ENCODE data around the gene ZNRF1. TPM values are rescaled to one million over a fixed set of nuclear protein-coding genes. Genes with fewer than 3 reads are reported as not detected.
"Not testable (repeated sequence)": the region's sequence is repeated elsewhere in the genome, so short reads cannot be mapped to it uniquely, and the experiment has no call there.

Gene ZNRF1
- 22.0 TPM for total RNA-seq
- long read RNA-seq, full-length matches to known transcripts = 72 of 84 reads
- long read RNA-seq, partial matches to known transcripts = 0 of 84 reads
- long read RNA-seq, other reads (novel, unspliced or antisense) = 12 of 84 reads

- intact Hi-C loops (cut with DNase I) = loop anchor here (2.0 kb wide), 1 partner anchor 112 kb away; no protein-coding TSS in a partner anchor
- ATAC-seq (ENCODE audit: poor library complexity) (peak; percentile 88), DNase-seq (peak; percentile 90)
These were observed at the start of gene ZNRF1 for GRCh38 chr16:74998481-74999218. TSS of gene ZNRF1 (plus strand) at chr16:74999024. CDS start at chr16:74999672, 648 bp downstream.

- intact Hi-C loops (cut with DNase I) = no loop called here
- DNase-seq (no peak), ATAC-seq (ENCODE audit: poor library complexity) (no peak)
These were observed 49.5 kb upstream of the ZNRF1 start for GRCh38 chr16:74949309-74949708.

- ATAC-seq (ENCODE audit: poor library complexity) (no peak), DNase-seq (no peak)
- intact Hi-C loops (cut with DNase I) = no loop called here
These were observed 48.3 kb upstream of the ZNRF1 start for GRCh38 chr16:74950511-74950910.

GRCh38 chr16:74951206-74951605 is 47.6 kb upstream of the ZNRF1 start:
- DNase-seq = no peak
- intact Hi-C loops (cut with DNase I) = no loop called here
- ATAC-seq (ENCODE audit: poor library complexity) = no peak

GRCh38 chr16:74951681-74952080 is 47.1 kb upstream of the ZNRF1 start:
- intact Hi-C loops (cut with DNase I) = no loop called here
- ATAC-seq (ENCODE audit: poor library complexity) (no peak), DNase-seq (no peak)

- intact Hi-C loops (cut with DNase I) = no loop called here
- no peak for DNase-seq
- ATAC-seq (ENCODE audit: poor library complexity) = no peak
These were observed 44.1 kb upstream of the ZNRF1 start for GRCh38 chr16:74954763-74955162.

- intact Hi-C loops (cut with DNase I) = no loop called here
- no peak for ATAC-seq (ENCODE audit: poor library complexity)
- DNase-seq = no peak
These were observed 25.5 kb upstream of the ZNRF1 start for GRCh38 chr16:74973304-74973703.

- ATAC-seq (ENCODE audit: poor library complexity) (no peak), DNase-seq (no peak)
- intact Hi-C loops (cut with DNase I) = no loop called here
These were observed 23.2 kb upstream of the ZNRF1 start for GRCh38 chr16:74975591-74975990.

- intact Hi-C loops (cut with DNase I) = no loop called here
- ATAC-seq (ENCODE audit: poor library complexity) = no peak
- DNase-seq = no peak
These were observed 16.6 kb upstream of the ZNRF1 start for GRCh38 chr16:74982256-74982655.

GRCh38 chr16:74984194-74984528 is 14.7 kb upstream of the ZNRF1 start:
- intact Hi-C loops (cut with DNase I) = no loop called here

GRCh38 chr16:74984529-74985296 is 14.1 kb upstream of the ZNRF1 start, which contains the start of gene WDR59:
TSS of gene WDR59 (minus strand) at chr16:74985123. CDS start at chr16:74985017, 106 bp downstream.
- intact Hi-C loops (cut with DNase I) = no loop called here
- DNase-seq = peak; percentile 99

More at GRCh38 chr16:74984194-74984528, 14.7 kb upstream of the ZNRF1 start:
- ATAC-seq (ENCODE audit: poor library complexity) (no peak), DNase-seq (no peak)

GRCh38 chr16:74987027-74987681 is 11.7 kb upstream of the ZNRF1 start:
- no peak for ATAC-seq (ENCODE audit: poor library complexity)
- intact Hi-C loops (cut with DNase I) = no loop called here

More at GRCh38 chr16:74984529-74985296, 14.1 kb upstream of the ZNRF1 start, which contains the start of gene WDR59:
- peak; percentile 99 for ATAC-seq (ENCODE audit: poor library complexity)

GRCh38 chr16:74989864-74990263 is 9.0 kb upstream of the ZNRF1 start:
- DNase-seq; ATAC-seq (ENCODE audit: poor library complexity); intact Hi-C loops (cut with DNase I): not testable (repeated sequence)

More at GRCh38 chr16:74987027-74987681, 11.7 kb upstream of the ZNRF1 start:
- no peak for DNase-seq

- DNase-seq (no peak), ATAC-seq (ENCODE audit: poor library complexity) (no peak)
- intact Hi-C loops (cut with DNase I) = no loop called here
These were observed 8.0 kb upstream of the ZNRF1 start for GRCh38 chr16:74990832-74991231.

GRCh38 chr16:74991268-74991592 is 7.6 kb upstream of the ZNRF1 start:
- intact Hi-C loops (cut with DNase I) = no loop called here
- no peak for ATAC-seq (ENCODE audit: poor library complexity)
- DNase-seq = no peak

- peak; percentile 72 for ATAC-seq (ENCODE audit: poor library complexity)
- intact Hi-C loops (cut with DNase I) = no loop called here
- no peak for DNase-seq
These were observed 7.0 kb upstream of the ZNRF1 start for GRCh38 chr16:74991593-74992403.

- ATAC-seq (ENCODE audit: poor library complexity) (no peak), DNase-seq (no peak)
- intact Hi-C loops (cut with DNase I) = no loop called here
These were observed 2.8 kb upstream of the ZNRF1 start for GRCh38 chr16:74995986-74996385.

GRCh38 chr16:74997042-74997491 is 1.8 kb upstream of the ZNRF1 start:
- ATAC-seq (ENCODE audit: poor library complexity) = no peak
- intact Hi-C loops (cut with DNase I) = no loop called here
- DNase-seq = no peak

Data from Right ventricle myocardium superior (tissue), 1 donor.